ENCODE measurements around the gene OPN3. TPM values are rescaled to one million over a fixed set of nuclear protein-coding genes. Genes with fewer than 3 reads are reported as not detected.

OPN3 gene
- total RNA-seq, 2 experiments from 2014 or later = 8.0 to 9.0 TPM

- DNase-seq = no peak
- no peak overlapping the region for H3K27ac Mint-ChIP-seq
- no peaks in the 10 kb centered on the region for H3K27me3 Mint-ChIP-seq
- no peak overlapping the region for H3K4me3 Mint-ChIP-seq
- H3K36me3 Mint-ChIP-seq = peaks cover 3% of the 10 kb centered on the region
- intact Hi-C loops (cut with micrococcal nuclease) = no loop called here
- no peaks in the 10 kb centered on the region for H3K9me3 Mint-ChIP-seq
- CTCF ChIA-PET = no interaction called here
- H3K4me1 Mint-ChIP-seq (ENCODE audit: low read depth) = peaks cover 28% of the 10 kb centered on the region
- POLR2A ChIA-PET = no interaction called here
Observed at GRCh38 chr1:241596633-241597032, 43.5 kb downstream of the OPN3 start.

- H3K9me3 Mint-ChIP-seq = no peaks in the 10 kb centered on the region
- H3K4me1 Mint-ChIP-seq (ENCODE audit: low read depth) = peaks cover 27% of the 10 kb centered on the region
- H3K4me3 Mint-ChIP-seq = no peak overlapping the region
- H3K36me3 Mint-ChIP-seq = peaks cover 3% of the 10 kb centered on the region
- intact Hi-C loops (cut with micrococcal nuclease) = loop anchor here (5.0 kb wide), 2 partner anchors 254 to 1401 kb away; partner anchors contain the start of gene EXO1
- POLR2A ChIA-PET = no interaction called here
- no peak for DNase-seq
- H3K27ac Mint-ChIP-seq = peak overlapping the region; percentile 49
- CTCF ChIA-PET = no interaction called here
- no peaks in the 10 kb centered on the region for H3K27me3 Mint-ChIP-seq
Observed at GRCh38 chr1:241593186-241593585, 47.0 kb downstream of the OPN3 start.

GRCh38 chr1:241592273-241592958, 47.8 kb downstream of the OPN3 start:
- H3K27me3 Mint-ChIP-seq = no peaks in the 10 kb centered on the region
- intact Hi-C loops (cut with micrococcal nuclease) = loop anchor here (1.0 to 5.0 kb wide), 8 partner anchors 16 to 1400 kb away; partner anchors contain the start of genes CHML, EXO1, FH and KMO
- no peak overlapping the region for H3K4me3 Mint-ChIP-seq
- peak overlapping the region; percentile 49 for H3K27ac Mint-ChIP-seq
- no peak for DNase-seq
- H3K36me3 Mint-ChIP-seq = peaks cover 3% of the 10 kb centered on the region
- peaks cover 27% of the 10 kb centered on the region for H3K4me1 Mint-ChIP-seq (ENCODE audit: low read depth)
- no peaks in the 10 kb centered on the region for H3K9me3 Mint-ChIP-seq
- CTCF ChIA-PET = interaction anchor here (0.6 to 1.9 kb wide), 3 partner anchors 18 to 404 kb away, joined by 3 to 12 read pairs (median 4); partner anchors contain the start of gene KMO
- POLR2A ChIA-PET = interaction anchor here (1.7 kb wide), 1 partner anchor 41 kb away, joined by 5 read pairs; no protein-coding TSS in a partner anchor

- intact Hi-C loops (cut with micrococcal nuclease) = loop anchor here (1.0 to 5.0 kb wide), 8 partner anchors 17 to 1399 kb away; partner anchors contain the start of genes CHML, EXO1, FH and KMO
- peaks cover 27% of the 10 kb centered on the region for H3K4me1 Mint-ChIP-seq (ENCODE audit: low read depth)
- H3K36me3 Mint-ChIP-seq = peaks cover 3% of the 10 kb centered on the region
- H3K27me3 Mint-ChIP-seq = no peaks in the 10 kb centered on the region
- H3K9me3 Mint-ChIP-seq = no peaks in the 10 kb centered on the region
- no peak overlapping the region for H3K4me3 Mint-ChIP-seq
- DNase-seq = no peak
- POLR2A ChIA-PET = interaction anchor here (1.7 kb wide), 1 partner anchor 40 kb away, joined by 5 read pairs; no protein-coding TSS in a partner anchor
- CTCF ChIA-PET = interaction anchor here (1.3 to 1.9 kb wide), 2 partner anchors 19 to 59 kb away, joined by 4 to 12 read pairs; partner anchors contain the start of gene KMO
- peak overlapping the region; percentile 49 for H3K27ac Mint-ChIP-seq
Observed at GRCh38 chr1:241591736-241592135, 48.4 kb downstream of the OPN3 start.

GRCh38 chr1:241591317-241591716, 48.9 kb downstream of the OPN3 start:
- Mint-ChIP-seq H3K27ac (peak overlapping the region; percentile 49), H3K36me3 (peaks cover 3% of the 10 kb centered on the region), H3K4me1 (ENCODE audit: low read depth) (peaks cover 27% of the 10 kb centered on the region), H3K9me3 (no peaks in the 10 kb centered on the region), H3K27me3 (no peaks in the 10 kb centered on the region), H3K4me3 (no peak overlapping the region)
- intact Hi-C loops (cut with micrococcal nuclease) = loop anchor here (5.0 kb wide), 2 partner anchors 256 to 1399 kb away; partner anchors contain the start of gene EXO1
- peak; percentile 32 for DNase-seq
- CTCF ChIA-PET = interaction anchor here (1.3 to 1.9 kb wide), 2 partner anchors 20 to 59 kb away, joined by 4 to 12 read pairs; partner anchors contain the start of gene KMO
- POLR2A ChIA-PET = interaction anchor here (0.7 to 1.7 kb wide), 2 partner anchors 40 to 263 kb away, joined by 3 to 5 read pairs; no protein-coding TSS in a partner anchor

DNA sequence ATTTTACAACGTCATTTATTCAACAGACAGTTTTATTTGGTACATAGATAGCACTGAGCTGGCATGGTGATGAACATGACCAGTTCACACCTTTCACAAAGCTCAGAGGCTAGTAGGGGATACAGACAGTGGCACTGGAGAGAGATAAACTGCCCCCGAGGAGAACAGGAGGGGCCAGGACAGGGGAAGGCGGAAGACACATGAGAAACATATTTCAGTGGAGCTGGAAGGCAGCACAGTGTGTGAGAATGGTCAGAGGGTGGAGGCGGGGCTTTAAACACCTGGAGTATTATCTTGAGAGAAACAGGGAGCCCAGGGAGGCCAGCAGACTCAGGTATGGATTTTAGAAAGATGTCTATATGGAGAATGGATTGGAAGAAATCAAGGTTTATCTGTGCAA, 49.5 kb downstream of the OPN3 start:
- Mint-ChIP-seq H3K27me3 (no peaks in the 10 kb centered on the region), H3K4me3 (no peak overlapping the region), H3K27ac (no peak overlapping the region), H3K9me3 (no peaks in the 10 kb centered on the region), H3K36me3 (peaks cover 3% of the 10 kb centered on the region), H3K4me1 (ENCODE audit: low read depth) (peaks cover 27% of the 10 kb centered on the region)
- ChIA-PET CTCF (interaction anchor here (1.9 to 2.1 kb wide), 2 partner anchors 20 to 23 kb away, joined by 8 to 12 read pairs; no protein-coding TSS in a partner anchor), POLR2A (interaction anchor here (0.7 to 1.7 kb wide), 2 partner anchors 39 to 264 kb away, joined by 3 to 5 read pairs; no protein-coding TSS in a partner anchor)
- intact Hi-C loops (cut with micrococcal nuclease) = loop anchor here (5.0 kb wide), 2 partner anchors 257 to 1398 kb away; partner anchors contain the start of gene EXO1
- DNase-seq = no peak

- Mint-ChIP-seq H3K27me3 (no peaks in the 10 kb centered on the region), H3K4me3 (no peak overlapping the region), H3K36me3 (peaks cover 2% of the 10 kb centered on the region), H3K27ac (no peak overlapping the region), H3K4me1 (ENCODE audit: low read depth) (peaks cover 27% of the 10 kb centered on the region), H3K9me3 (no peaks in the 10 kb centered on the region)
- DNase-seq = no peak
- CTCF ChIA-PET = interaction anchor here (2.1 kb wide), 1 partner anchor 24 kb away, joined by 8 read pairs; no protein-coding TSS in a partner anchor
- POLR2A ChIA-PET = no interaction called here
- intact Hi-C loops (cut with micrococcal nuclease) = no loop called here
Observed at GRCh38 chr1:241589521-241589920, 50.6 kb downstream of the OPN3 start.

DNA sequence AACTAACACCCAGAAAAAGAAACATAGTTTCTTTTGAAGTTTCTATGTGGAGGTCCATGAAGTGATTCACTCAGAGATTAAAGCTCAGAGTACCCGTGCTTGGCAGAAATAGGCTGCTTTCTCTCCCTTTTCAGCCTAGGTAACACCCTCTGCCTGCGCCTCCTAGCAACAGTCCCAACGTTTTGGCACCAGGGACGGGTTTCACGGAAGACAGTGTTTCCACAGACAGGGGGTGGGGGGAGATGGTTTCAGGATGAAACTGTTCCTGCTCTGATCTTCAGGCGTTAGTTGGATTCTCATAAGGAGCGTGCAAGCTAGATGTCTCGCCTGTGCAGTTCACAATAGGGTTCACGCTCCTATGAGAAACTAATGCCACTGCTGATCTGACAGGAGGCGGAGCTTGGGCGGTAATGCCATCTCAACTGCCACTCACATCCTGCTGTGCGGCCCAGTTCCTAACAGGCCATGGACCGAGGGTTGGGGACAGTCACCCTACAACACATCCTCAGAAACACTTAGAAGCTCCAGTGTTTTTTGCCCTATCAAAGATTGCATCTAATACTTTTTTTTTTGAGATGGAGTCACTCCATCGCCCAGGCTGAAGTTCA, 53.2 kb downstream of the OPN3 start:
- Mint-ChIP-seq H3K36me3 (no peaks in the 10 kb centered on the region), H3K27me3 (peaks cover 4% of the 10 kb centered on the region), H3K9me3 (no peaks in the 10 kb centered on the region), H3K4me1 (ENCODE audit: low read depth) (peaks cover 12% of the 10 kb centered on the region), H3K4me3 (no peak overlapping the region), H3K27ac (no peak overlapping the region)
- intact Hi-C loops (cut with micrococcal nuclease) = no loop called here
- CTCF ChIA-PET = no interaction called here
- POLR2A ChIA-PET = no interaction called here
- no peak for DNase-seq

GRCh38 chr1:241582921-241583321, 57.2 kb downstream of the OPN3 start:
- Mint-ChIP-seq H3K36me3 (no peaks in the 10 kb centered on the region), H3K9me3 (no peaks in the 10 kb centered on the region), H3K27me3 (peaks cover 7% of the 10 kb centered on the region), H3K4me1 (ENCODE audit: low read depth) (no peaks in the 10 kb centered on the region), H3K4me3 (no peak overlapping the region), H3K27ac (no peak overlapping the region)
- intact Hi-C loops (cut with micrococcal nuclease) = no loop called here
- ChIA-PET POLR2A (no interaction called here), CTCF (interaction anchor here (1.0 kb wide), 1 partner anchor 28 kb away, joined by 4 read pairs; no protein-coding TSS in a partner anchor)
- DNase-seq = no peak

- ChIA-PET POLR2A (no interaction called here), CTCF (no interaction called here)
- DNase-seq = peak; percentile 21
- Mint-ChIP-seq H3K27ac (no peak overlapping the region), H3K27me3 (peaks cover 14% of the 10 kb centered on the region), H3K4me1 (ENCODE audit: low read depth) (no peaks in the 10 kb centered on the region), H3K9me3 (peaks cover 8% of the 10 kb centered on the region), H3K36me3 (no peaks in the 10 kb centered on the region), H3K4me3 (no peak overlapping the region)
- intact Hi-C loops (cut with micrococcal nuclease) = no loop called here
Observed at GRCh38 chr1:241579434-241579833, 60.7 kb downstream of the OPN3 start.

DNA sequence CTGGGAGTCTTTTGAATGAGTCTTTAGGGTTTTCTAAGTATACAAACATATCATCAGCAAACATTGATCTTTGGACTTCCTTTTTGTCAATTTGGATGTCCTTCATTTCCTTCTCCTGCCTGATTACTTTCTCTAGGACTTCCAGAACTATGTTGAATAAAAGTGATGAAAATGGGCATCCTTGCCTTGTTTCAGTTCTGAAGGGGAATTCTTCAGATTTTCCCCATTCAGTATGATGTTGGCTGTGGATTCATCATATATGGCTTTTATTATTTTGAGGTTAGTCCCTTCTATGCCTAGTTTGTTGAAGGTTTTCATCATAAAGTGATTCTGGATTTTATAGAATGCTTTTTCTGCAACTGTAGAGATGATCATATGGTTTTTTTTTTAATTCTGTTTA, 66.0 kb downstream of the OPN3 start:
- POLR2A ChIA-PET = no interaction called here
- no peaks in the 10 kb centered on the region for H3K4me1 Mint-ChIP-seq (ENCODE audit: low read depth)
- H3K27ac Mint-ChIP-seq = no peak overlapping the region
- peaks cover 8% of the 10 kb centered on the region for H3K9me3 Mint-ChIP-seq
- no peak overlapping the region for H3K4me3 Mint-ChIP-seq
- DNase-seq = no peak
- no peaks in the 10 kb centered on the region for H3K36me3 Mint-ChIP-seq
- intact Hi-C loops (cut with micrococcal nuclease) = no loop called here
- peaks cover 17% of the 10 kb centered on the region for H3K27me3 Mint-ChIP-seq
- CTCF ChIA-PET = interaction anchor here (0.6 kb wide), 1 partner anchor 881 kb away, joined by 3 read pairs; no protein-coding TSS in a partner anchor

- peaks cover 11% of the 10 kb centered on the region for H3K27me3 Mint-ChIP-seq
- ChIA-PET CTCF (no interaction called here), POLR2A (no interaction called here)
- H3K27ac Mint-ChIP-seq = no peak overlapping the region
- no peaks in the 10 kb centered on the region for H3K36me3 Mint-ChIP-seq
- H3K4me1 Mint-ChIP-seq (ENCODE audit: low read depth) = no peaks in the 10 kb centered on the region
- no peak for DNase-seq
- H3K9me3 Mint-ChIP-seq = no peaks in the 10 kb centered on the region
- intact Hi-C loops (cut with micrococcal nuclease) = no loop called here
- no peak overlapping the region for H3K4me3 Mint-ChIP-seq
Observed at GRCh38 chr1:241569848-241570247, 70.3 kb downstream of the OPN3 start.

All from activated CD4-positive, alpha-beta memory T cell treated with anti-CD3 and anti-CD28 coated beads for 36 hours (primary cell).